Measurements from ENCODE around the gene SLC25A22.

Gene SLC25A22

GRCh38 chr11:813456-814096, 15.5 kb upstream of the SLC25A22 start:
- in situ Hi-C loops (cut with HindIII; ENCODE audit: low pct_unique_long_range_greater_than_20kb, low sequenced_read_pairs) = no loop called here
- no peak for DNase-seq (ENCODE audit: low read depth in 1 of 2, low spot score in 1 of 2)
- no peak for TF ChIP-seq JUND (IDR thresholded peaks at IDR 0.05; ENCODE audit: low read depth)

- no peak for TF ChIP-seq JUND (IDR thresholded peaks at IDR 0.05; ENCODE audit: low read depth)
- no peak for DNase-seq (ENCODE audit: low read depth in 1 of 2, low spot score in 1 of 2)
- in situ Hi-C loops (cut with HindIII; ENCODE audit: low pct_unique_long_range_greater_than_20kb, low sequenced_read_pairs) = no loop called here
Measured at GRCh38 chr11:813072-813455, 15.0 kb upstream of the SLC25A22 start.

DNA sequence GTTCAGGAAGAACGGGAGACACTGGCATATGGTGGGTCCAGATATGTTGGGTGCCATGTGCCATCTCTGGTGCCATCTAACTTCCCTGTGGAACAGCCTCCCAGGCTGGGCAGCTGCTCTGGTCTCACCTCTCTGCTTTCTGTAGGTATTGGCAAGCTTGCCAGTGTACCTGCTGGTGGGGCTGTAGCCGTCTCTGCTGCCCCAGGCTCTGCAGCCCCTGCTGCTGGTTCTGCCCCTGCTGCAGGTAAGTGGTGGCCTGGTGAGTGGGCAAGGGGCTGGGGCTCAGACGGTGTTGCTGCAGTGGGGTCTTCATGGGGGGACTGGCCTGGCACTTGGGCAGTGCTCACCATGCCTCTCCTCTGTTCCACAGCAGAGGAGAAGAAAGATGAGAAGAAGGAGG, 14.3 kb upstream of the SLC25A22 start:
- no peak for TF ChIP-seq JUND (IDR thresholded peaks at IDR 0.05; ENCODE audit: low read depth)
- DNase-seq (ENCODE audit: low read depth in 1 of 2, low spot score in 1 of 2) = no peak
- in situ Hi-C loops (cut with HindIII; ENCODE audit: low pct_unique_long_range_greater_than_20kb, low sequenced_read_pairs) = no loop called here

DNA sequence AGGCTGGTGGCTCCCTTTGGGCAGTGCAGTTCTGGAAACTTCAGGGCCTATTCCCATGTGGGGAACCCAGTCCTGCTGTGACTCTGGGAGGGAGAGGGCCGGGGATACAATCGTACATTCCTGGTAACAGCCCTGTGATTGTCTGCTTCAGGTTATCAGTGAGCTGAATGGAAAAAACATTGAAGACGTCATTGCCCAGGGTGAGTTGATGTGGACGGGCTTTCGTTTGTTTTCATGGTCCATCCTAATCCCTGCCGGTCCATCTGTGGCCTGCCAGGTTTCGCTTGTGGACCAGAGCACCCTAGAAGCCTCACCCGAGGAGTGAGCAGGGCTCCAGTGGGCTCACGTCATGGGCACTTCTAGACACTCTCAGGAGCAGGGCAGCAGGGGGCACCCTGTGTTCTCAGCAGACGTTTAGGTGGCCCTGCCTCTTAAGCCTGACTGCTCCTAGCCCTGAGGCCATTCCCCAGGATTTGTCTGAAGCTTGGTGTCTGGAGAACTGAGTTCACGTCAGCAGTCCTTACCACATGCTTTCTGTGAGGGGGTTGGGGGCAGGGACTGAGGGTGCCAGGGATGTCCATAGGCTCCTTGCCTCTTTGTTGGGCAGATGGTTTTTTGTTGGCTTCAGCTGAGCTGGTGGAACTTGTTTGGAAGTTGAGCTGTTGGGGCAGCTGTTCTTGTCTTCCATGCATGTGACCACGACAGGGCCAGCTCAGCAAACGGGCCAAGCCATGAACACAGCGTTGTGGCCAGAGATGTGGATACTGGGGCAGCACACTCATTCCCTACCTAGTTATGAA, 13.6 kb upstream of the SLC25A22 start:
- in situ Hi-C loops (cut with HindIII; ENCODE audit: low pct_unique_long_range_greater_than_20kb, low sequenced_read_pairs) = no loop called here
- peak in 1 of 2 experiments; percentile 49 for DNase-seq (ENCODE audit: low read depth in 1 of 2, low spot score in 1 of 2)
- no peak for TF ChIP-seq JUND (IDR thresholded peaks at IDR 0.05; ENCODE audit: low read depth)

DNA sequence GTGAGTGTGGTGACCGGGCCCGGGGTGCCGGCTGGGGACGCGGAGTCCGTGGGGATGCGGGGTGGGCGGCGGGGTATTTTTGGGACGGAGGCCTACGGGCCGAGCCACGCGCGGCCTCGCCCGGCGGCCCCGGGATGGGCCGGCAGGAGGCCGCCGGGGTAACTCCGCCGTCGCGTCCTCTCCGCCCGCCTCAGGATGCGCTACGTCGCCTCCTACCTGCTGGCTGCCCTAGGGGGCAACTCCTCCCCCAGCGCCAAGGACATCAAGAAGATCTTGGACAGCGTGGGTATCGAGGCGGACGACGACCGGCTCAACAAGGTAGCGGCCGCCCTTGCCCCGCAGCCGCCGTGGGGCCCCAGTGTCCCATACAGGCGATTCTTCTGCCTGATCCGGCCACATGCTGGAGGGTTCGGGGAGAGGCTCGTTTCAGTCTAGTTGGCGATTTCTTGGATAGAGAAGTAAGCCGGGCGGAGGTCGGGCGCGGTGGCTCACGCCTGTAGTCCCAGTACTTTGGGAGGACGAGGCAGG, 12.0 kb upstream of the SLC25A22 start:
- DNase-seq (ENCODE audit: low read depth in 1 of 2, low spot score in 1 of 2) = no peak
- TF ChIP-seq JUND (IDR thresholded peaks at IDR 0.05; ENCODE audit: low read depth) = no peak
- in situ Hi-C loops (cut with HindIII; ENCODE audit: low pct_unique_long_range_greater_than_20kb, low sequenced_read_pairs) = no loop called here

GRCh38 chr11:809287-810039, 11.4 kb upstream of the SLC25A22 start, which contains the start of gene RPLP2:
RPLP2 (plus strand) TSS chr11:809967; CDS start chr11:810235, 268 bp downstream.
- DNase-seq (ENCODE audit: low read depth in 1 of 2, low spot score in 1 of 2) = peak; percentile 85 to 96
- in situ Hi-C loops (cut with HindIII; ENCODE audit: low pct_unique_long_range_greater_than_20kb, low sequenced_read_pairs) = no loop called here
- no peak for TF ChIP-seq JUND (IDR thresholded peaks at IDR 0.05; ENCODE audit: low read depth)

DNA sequence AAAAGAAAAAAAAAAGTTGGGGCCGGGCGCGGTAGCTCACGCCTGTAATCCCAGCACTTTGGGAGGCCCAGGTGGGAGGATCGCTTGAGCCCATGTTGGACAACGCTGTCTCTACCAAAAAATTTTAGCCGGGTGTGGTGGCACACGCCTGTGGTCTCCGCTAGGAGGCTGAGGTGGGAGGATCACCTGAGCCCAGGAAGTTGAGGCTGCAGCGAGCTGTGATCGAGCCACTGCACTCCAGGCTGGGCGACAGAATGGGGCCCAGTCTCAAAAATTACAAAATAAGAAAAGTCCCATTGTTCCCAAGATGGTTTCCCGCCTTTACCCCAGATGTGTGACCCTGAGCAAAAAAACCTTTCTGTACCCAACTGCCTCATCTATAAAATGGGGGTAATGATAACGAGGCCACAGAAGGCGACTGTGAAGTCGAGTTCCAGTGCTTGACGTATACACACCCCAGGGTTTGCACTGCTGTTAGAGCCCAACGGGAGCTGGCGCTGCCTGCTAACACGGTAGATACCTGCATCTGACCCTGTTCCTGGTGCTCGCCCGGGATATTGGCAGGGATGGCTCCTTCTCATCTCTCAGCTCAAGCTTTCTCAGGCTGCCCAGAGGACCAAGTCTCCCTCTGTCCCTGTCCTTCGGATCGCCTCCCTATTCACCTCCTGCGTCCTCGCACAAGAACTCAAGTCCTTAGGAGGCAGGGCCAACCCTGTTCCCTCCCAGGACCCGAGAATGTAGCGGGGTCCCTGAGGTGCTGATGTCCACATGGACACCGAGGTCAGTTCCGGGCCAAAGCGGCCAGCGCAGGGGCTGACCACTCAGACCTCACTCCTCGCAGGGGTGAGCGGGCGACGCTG, 10.6 kb upstream of the SLC25A22 start:
- DNase-seq (ENCODE audit: low read depth in 1 of 2, low spot score in 1 of 2) = no peak
- TF ChIP-seq JUND (IDR thresholded peaks at IDR 0.05; ENCODE audit: low read depth) = no peak
- in situ Hi-C loops (cut with HindIII; ENCODE audit: low pct_unique_long_range_greater_than_20kb, low sequenced_read_pairs) = no loop called here

DNA sequence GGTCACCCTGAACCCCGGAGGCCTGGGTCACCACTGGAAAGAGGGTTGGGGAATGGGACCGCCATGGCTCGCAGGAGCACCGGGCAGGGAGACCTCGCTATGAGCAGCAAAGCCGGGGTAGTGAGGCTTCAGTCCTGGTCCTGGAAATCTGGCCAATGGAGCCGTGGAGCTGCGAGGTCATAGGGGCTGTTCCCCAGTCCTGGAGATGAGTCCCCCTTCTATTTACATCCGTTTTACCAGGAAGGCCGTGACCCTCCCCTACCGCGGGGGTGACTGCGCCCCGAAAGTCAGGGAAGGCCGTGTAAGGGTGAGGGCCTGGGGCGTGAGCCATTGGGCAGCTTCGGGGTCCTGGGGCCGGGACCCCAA, 6.5 kb upstream of the SLC25A22 start:
- no peak for TF ChIP-seq JUND (IDR thresholded peaks at IDR 0.05; ENCODE audit: low read depth)
- in situ Hi-C loops (cut with HindIII; ENCODE audit: low pct_unique_long_range_greater_than_20kb, low sequenced_read_pairs) = no loop called here
- no peak for DNase-seq (ENCODE audit: low read depth in 1 of 2, low spot score in 1 of 2)

- TF ChIP-seq JUND (IDR thresholded peaks at IDR 0.05; ENCODE audit: low read depth) = no peak
- in situ Hi-C loops (cut with HindIII; ENCODE audit: low pct_unique_long_range_greater_than_20kb, low sequenced_read_pairs) = no loop called here
- DNase-seq (ENCODE audit: low read depth in 1 of 2, low spot score in 1 of 2) = no peak
Measured at GRCh38 chr11:803770-804598, 5.9 kb upstream of the SLC25A22 start.

DNA sequence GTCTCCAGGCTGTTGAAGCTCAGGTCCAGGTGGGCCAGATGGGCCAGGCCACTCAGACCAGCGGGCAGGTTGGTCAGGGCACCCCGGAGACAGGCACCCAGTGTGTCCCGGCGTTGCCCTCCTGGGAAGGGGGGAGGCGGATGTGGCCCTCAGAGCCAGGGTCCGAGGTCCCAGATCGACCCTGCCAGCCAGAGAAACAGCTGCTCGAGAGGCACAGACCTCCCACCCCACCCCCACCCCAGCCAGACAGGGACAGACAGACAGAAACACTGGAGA, 5.3 kb upstream of the SLC25A22 start:
- TF ChIP-seq JUND (IDR thresholded peaks at IDR 0.05; ENCODE audit: low read depth) = no peak
- in situ Hi-C loops (cut with HindIII; ENCODE audit: low pct_unique_long_range_greater_than_20kb, low sequenced_read_pairs) = no loop called here
- DNase-seq (ENCODE audit: low read depth in 1 of 2, low spot score in 1 of 2) = no peak

DNA sequence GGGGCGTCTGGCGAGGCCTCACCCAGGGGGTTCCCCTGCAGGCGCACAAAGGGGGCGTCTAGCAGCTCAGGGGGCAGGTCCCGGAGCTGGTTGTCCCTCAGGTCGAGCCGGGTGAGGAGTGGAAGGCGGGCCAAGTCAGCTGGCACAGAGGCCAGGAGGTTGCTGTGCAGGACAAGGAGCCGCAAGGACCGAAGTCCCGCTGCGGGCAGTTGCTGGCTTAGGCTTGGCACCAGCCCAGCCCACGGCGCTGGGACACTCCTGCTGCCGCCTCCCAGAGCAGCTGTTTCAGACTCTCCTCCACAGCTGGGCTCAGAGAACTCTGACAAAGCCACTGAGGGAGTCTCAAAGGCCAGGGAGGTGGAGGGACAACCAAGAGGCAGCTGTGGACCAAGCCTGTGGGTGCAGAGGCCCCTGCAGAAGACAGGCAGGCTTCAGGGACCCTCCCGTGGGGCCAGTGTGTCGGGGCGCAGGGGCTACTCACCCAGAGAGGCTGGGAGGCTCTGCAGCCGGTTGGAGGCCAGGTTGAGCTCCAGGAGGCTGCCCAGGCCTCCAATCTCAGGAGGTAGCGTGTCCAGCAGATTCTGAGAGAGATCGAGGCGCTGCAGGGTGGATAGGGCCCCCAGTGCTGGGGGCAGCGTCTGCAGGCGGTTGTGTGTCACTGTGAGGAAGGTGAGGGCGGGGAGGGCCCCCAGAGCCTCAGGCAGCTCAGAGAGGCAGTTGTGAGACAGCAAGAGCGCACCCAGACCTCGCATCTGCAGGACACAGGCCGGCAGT, 4.8 kb upstream of the SLC25A22 start:
- in situ Hi-C loops (cut with HindIII; ENCODE audit: low pct_unique_long_range_greater_than_20kb, low sequenced_read_pairs) = no loop called here
- TF ChIP-seq JUND (IDR thresholded peaks at IDR 0.05; ENCODE audit: low read depth) = no peak

More for the DNA sequence above, 4.8 kb upstream of the SLC25A22 start:
- no peak for DNase-seq (ENCODE audit: low read depth in 1 of 2, low spot score in 1 of 2)
